ENCODE measurements around the gene SLC4A2. TPM values are rescaled to one million over a fixed set of nuclear protein-coding genes. Genes with fewer than 3 reads are reported as not detected.

The SLC4A2 gene
- polyA plus RNA-seq, 3 donors: 21.6 to 132 (median 23.8) TPM

DNA sequence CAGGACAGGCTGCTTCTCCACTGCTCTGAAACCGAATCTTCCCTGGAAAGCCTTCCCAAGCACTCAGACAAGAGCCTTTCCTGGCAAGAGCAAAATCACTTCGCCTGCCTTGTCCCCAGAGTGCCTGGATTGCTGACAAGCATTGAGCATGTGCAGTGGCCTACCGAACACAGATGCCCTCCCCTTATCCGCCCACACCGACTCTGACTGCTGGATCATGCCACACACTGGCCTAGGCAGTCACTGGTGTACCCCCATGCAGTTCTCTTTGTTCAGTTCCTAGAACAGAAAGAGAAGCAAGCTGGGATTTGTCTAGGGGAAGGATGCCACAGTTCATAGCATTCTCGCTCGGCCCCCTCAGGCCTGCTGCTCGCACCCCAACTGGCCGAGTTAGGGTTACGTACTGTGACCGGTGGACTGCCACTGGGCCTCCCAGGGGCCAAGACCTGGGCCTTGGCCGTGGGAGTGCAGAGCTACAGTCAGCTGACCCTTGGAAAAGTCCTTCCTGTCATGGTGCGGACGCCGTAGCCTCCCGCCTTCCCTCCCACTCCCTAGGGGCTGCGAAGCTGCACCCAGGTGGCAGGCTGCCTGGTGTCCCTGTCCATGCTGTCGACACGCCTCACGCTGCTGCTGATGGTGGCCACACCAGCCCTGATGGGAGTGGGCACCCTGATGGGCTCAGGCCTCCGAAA is 24.2 kb upstream of the SLC4A2 start:
- TF ChIP-seq, protein P1, sequence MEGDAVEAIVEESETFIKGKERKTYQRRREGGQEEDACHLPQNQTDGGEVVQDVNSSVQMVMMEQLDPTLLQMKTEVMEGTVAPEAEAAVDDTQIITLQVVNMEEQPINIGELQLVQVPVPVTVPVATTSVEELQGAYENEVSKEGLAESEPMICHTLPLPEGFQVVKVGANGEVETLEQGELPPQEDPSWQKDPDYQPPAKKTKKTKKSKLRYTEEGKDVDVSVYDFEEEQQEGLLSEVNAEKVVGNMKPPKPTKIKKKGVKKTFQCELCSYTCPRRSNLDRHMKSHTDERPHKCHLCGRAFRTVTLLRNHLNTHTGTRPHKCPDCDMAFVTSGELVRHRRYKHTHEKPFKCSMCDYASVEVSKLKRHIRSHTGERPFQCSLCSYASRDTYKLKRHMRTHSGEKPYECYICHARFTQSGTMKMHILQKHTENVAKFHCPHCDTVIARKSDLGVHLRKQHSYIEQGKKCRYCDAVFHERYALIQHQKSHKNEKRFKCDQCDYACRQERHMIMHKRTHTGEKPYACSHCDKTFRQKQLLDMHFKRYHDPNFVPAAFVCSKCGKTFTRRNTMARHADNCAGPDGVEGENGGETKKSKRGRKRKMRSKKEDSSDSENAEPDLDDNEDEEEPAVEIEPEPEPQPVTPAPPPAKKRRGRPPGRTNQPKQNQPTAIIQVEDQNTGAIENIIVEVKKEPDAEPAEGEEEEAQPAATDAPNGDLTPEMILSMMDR (IDR thresholded peaks at IDR 0.05): no peak
- Histone ChIP-seq H3K27me3 (ENCODE audit: control insufficient read depth in 2 of 2, insufficient read depth in 2 of 2, low read length in 2 of 2) (no peaks in the 10 kb centered on the region), H3K36me3 (replicated peaks in 1 of 2; ENCODE audit: control insufficient read depth in 1 of 2, insufficient read depth in 2 of 2, low read length in 2 of 2) (peaks cover 31 to 34% of the 10 kb centered on the region in 2 donors), H3K9me3 (replicated peaks in 1 of 2; ENCODE audit: control insufficient read depth in 1 of 2, insufficient read depth in 1 of 2, low read length in 2 of 2) (no peaks in the 10 kb centered on the region), H2AFZ (ENCODE audit: insufficient read depth, low read depth, low read length, poor library complexity, severe bottlenecking) (no peak overlapping the region), H3K9ac (ENCODE audit: insufficient read depth, low read length, poor library complexity, severe bottlenecking) (no peak overlapping the region), H3K79me2 (ENCODE audit: insufficient read depth, low read length) (no peaks in the 10 kb centered on the region), H4K20me1 (ENCODE audit: insufficient read depth, low read length) (no peaks in the 10 kb centered on the region), H3K27ac (ENCODE audit: low read depth in 1 of 2, low read length in 2 of 2) (no peak overlapping the region), H3K4me2 (replicated peaks; ENCODE audit: extremely low read depth, low read length, poor library complexity, severe bottlenecking) (no peak overlapping the region), H3K4me1 (ENCODE audit: control insufficient read depth in 1 of 2, insufficient read depth in 2 of 2, low read length in 2 of 2) (peaks cover 10 to 15% of the 10 kb centered on the region in 2 donors), H3K4me3 (replicated peaks in 1 of 3; ENCODE audit: low read depth in 2 of 3, low read length in 3 of 3) (no peak overlapping the region)
- H3K27ac Mint-ChIP-seq: peak overlapping the region in 1 of 7 donors; percentile 70
- intact Hi-C loops (cut with micrococcal nuclease): loop anchor here in 1 of 2 donors (10.0 kb wide), 1 partner anchor 60 kb away; no protein-coding TSS in a partner anchor
- peaks cover 0 to 3% (median 0%) of the 10 kb centered on the region in 3 donors for H3K27me3 Mint-ChIP-seq (ENCODE audit: low read depth in 3 of 3)
- DNase-seq: no peak
- H3K4me1 Mint-ChIP-seq: peaks cover 20% of the 10 kb centered on the region
- no peaks in the 10 kb centered on the region for H3K9me3 Mint-ChIP-seq
- WGBS (ENCODE audit: insufficient coverage): 93% methylated on average over 21 of the region's 21 CpGs
- peaks cover 34 to 39% of the 10 kb centered on the region in 2 donors for H3K36me3 Mint-ChIP-seq
- no peak overlapping the region for H3K4me3 Mint-ChIP-seq

DNA sequence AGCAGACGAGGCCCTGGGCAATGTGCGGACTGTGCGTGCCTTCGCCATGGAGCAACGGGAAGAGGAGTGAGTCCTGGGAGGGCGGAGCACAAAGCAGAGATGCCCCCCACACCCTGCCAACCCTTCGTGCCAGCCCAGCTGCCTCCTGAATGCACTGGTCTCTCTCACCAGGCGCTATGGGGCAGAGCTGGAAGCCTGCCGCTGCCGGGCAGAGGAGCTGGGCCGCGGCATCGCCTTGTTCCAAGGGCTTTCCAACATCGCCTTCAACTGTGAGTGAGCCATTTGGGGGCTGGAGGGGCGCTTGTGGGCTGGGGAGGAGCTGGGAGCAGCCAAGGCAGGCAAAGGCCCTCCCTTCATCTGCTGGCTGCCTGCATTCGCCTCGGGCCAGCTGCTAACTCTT is 23.5 kb upstream of the SLC4A2 start:
- no peak overlapping the region for H3K9ac ChIP-seq (ENCODE audit: insufficient read depth, low read length, poor library complexity, severe bottlenecking)
- H3K4me1 ChIP-seq (ENCODE audit: control insufficient read depth in 1 of 2, insufficient read depth in 2 of 2, low read length in 2 of 2): peaks cover 10 to 15% of the 10 kb centered on the region in 2 donors
- H3K79me2 ChIP-seq (ENCODE audit: insufficient read depth, low read length): no peaks in the 10 kb centered on the region
- no peaks in the 10 kb centered on the region for H3K9me3 ChIP-seq (replicated peaks in 1 of 2; ENCODE audit: control insufficient read depth in 1 of 2, insufficient read depth in 1 of 2, low read length in 2 of 2)
- H2AFZ ChIP-seq (ENCODE audit: insufficient read depth, low read depth, low read length, poor library complexity, severe bottlenecking): no peak overlapping the region
- no peak for DNase-seq
- TF ChIP-seq, protein P1 (IDR thresholded peaks at IDR 0.05): no peak
- peaks cover 31 to 34% of the 10 kb centered on the region in 2 donors for H3K36me3 ChIP-seq (replicated peaks in 1 of 2; ENCODE audit: control insufficient read depth in 1 of 2, insufficient read depth in 2 of 2, low read length in 2 of 2)
- Mint-ChIP-seq H3K36me3 (peaks cover 34 to 39% of the 10 kb centered on the region in 2 donors), H3K9me3 (no peaks in the 10 kb centered on the region), H3K27me3 (ENCODE audit: low read depth in 3 of 3) (peaks cover 0 to 3% (median 0%) of the 10 kb centered on the region in 3 donors), H3K27ac (no peak overlapping the region), H3K4me1 (peaks cover 20% of the 10 kb centered on the region), H3K4me3 (no peak overlapping the region)
- H3K27ac ChIP-seq (ENCODE audit: low read depth in 1 of 2, low read length in 2 of 2): no peak overlapping the region
- H3K27me3 ChIP-seq (ENCODE audit: control insufficient read depth in 2 of 2, insufficient read depth in 2 of 2, low read length in 2 of 2): no peaks in the 10 kb centered on the region
- no peak overlapping the region for H3K4me2 ChIP-seq (replicated peaks; ENCODE audit: extremely low read depth, low read length, poor library complexity, severe bottlenecking)
- intact Hi-C loops (cut with micrococcal nuclease): loop anchor here in 1 of 2 donors (10.0 kb wide), 1 partner anchor 59 kb away; no protein-coding TSS in a partner anchor
- H4K20me1 ChIP-seq (ENCODE audit: insufficient read depth, low read length): no peaks in the 10 kb centered on the region
- 97% methylated on average over 17 of the region's 17 CpGs for WGBS (ENCODE audit: insufficient coverage)
- no peak overlapping the region for H3K4me3 ChIP-seq (replicated peaks in 1 of 3; ENCODE audit: low read depth in 2 of 3, low read length in 3 of 3)

All from CD14-positive monocyte (primary cell).